Fibroblast of skin of right quadriceps (primary cell): ENCODE data around the gene PTCH2.
"Not testable (repeated sequence)": the region's sequence is repeated elsewhere in the genome, so short reads cannot be mapped to it uniquely, and the experiment has no call there.

ENCODE experiments used
- DNase-seq: peaks from one replicate; pipeline ENCODE4 v3.0.0-alpha.2; 2013

PTCH2 gene

DNA sequence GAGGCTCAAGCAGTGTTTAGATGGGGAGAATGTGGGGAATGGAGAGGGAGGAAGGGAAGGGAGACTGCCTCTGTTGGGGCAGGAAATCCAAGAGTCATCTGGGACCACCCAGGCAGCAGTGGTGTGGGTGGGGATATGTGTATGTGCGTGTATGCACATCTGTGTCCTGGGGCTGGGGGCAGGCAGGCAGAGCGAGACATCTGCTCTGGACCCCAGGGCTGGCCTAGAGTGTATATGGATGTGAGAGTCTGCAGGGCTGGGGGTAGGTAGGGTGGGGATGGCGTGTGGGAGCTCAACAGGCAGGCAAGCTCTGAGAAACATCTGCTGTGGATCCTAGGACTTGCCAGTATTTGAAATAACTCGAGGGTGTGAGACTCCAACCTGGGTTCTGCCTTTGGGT is 3.5 kb downstream of the PTCH2 start:
- DNase-seq, result peak; percentile 47

DNA sequence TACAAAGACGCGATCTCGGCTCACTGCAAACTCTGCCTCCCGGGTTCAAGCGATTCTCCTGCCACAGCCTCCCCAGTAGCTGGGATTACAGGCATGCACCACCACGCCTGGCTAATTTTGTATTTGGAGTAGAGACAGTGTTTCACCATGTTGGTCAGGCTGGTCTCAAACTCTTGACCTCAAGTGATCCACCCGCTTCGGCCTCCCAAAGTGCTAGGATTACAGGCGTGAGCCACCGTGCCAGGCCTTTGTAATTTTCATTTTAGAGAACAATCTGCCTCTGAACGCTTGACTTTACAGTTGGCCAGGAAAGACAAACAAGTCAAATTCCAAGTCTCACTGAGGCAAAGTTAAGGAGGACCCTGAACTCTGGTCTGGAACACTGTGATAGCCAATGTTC is 4.8 kb downstream of the PTCH2 start:
- not testable (repeated sequence) for DNase-seq

DNA sequence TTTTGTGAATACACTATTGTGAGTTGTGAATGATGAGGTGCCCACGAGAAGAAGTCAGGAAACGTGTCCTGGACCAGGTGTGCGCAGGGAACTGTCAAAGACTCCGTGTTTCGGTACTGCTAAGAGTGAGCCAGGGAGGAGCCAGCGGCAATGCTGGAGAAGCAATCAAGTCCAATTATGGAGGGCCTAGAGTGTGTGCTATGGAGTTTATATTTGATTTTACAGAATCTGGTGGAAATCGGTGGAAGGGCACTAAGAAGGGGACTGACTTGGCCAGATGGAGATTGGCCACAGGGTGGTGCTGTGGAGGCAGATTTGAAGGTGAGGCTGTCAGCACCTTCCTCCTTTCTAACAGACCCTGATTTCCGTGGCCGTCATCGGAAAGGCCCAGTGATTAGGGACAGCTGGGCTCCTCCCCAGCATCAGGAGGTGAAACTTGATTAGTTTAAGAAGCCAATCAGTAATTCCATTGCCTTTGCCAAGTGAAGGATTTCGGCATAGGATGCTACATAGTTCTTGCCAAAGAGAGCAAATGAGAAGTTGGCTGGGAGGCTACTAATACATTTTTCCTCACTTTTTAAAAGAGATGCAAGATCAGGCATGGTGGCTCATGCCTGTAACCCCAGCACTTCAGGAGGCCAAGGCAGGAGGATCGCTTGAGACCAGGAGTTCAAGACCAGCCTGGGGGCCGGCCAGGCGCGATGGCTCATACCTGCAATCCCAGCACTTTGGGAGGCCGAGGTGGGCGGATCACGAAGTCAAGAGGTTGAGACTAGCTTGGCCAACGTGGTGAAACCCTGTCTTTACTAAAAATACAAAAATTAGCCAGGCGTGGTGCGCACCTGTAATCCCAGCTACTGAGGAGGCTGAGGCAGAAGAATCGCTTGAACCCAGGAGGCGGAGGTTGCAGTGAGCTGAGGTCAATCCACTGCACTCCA is 7.0 kb downstream of the PTCH2 start:
- DNase-seq, result peak; percentile 71

DNA sequence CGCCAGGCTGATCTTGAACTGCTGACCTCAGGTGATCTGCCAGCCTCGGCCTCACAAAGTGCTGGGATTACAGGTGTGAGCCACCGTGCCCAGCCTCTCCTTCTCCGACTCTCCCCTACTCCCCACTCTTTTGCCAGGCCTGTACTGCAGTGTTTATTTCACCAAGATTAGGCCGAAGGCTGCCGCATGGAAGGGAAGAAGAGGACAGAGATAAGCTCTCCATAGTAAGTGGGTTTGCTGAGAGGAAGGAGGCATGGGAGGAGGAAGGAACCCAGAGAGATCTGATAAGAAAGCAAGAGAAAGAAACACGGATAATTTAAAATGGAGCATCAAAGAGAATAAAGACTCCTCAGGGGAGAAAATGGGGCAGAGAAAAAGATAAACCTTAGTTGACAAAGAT is 8.7 kb downstream of the PTCH2 start:
- no peak for DNase-seq

DNA sequence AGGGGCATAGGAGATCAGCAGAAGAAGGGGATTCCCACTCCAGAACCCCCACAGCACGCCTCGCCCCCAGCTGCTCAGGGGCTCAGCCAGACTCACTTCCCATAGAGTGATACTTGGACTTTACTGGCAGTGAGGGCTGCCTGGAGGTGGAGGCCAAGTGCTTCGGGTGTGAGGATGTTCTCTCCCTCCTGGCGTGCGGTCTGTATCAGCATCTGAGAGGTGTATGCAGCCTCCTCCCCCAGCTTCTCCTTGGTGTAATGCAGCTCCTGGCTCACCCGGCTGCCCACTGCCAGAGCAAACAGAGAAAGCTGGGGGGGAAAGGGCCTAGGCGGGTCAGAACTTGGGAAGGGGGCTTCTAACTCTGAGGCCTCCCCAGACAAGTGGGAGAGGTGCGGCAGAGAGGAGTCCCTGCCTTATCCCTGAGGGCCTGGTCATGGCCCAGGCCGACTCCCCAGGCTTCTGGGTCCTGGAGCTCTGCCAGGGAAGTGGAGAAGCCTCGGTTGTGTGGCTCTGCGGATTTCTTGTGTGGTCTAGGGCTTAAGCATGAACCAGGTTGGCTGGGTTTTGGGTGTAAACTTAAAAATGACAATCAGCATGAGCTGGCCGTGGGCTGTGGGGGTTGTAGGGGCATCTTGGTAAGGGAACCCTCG is 10.9 kb downstream of the PTCH2 start:
- no peak for DNase-seq

DNA sequence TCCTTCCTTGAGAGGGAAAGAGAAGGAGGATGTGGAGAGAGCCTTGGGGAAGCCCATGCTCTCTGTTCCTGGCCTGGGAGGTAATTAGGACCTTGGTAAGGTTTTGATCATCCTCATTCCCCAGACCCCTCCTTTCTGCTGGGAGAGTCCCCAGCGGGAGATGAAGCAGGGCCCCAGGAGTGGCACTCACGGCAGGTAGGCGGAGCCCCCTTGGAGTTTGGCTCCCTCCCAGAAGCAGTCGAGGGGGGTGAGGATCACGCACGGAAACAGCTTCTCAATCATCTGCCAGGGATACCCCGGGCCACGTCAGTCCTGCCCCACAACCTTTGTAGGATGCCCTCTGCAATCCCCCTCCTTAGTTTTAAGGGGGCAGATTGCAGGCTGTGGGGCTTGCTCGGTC is 11.5 kb downstream of the PTCH2 start:
- no peak for DNase-seq

DNA sequence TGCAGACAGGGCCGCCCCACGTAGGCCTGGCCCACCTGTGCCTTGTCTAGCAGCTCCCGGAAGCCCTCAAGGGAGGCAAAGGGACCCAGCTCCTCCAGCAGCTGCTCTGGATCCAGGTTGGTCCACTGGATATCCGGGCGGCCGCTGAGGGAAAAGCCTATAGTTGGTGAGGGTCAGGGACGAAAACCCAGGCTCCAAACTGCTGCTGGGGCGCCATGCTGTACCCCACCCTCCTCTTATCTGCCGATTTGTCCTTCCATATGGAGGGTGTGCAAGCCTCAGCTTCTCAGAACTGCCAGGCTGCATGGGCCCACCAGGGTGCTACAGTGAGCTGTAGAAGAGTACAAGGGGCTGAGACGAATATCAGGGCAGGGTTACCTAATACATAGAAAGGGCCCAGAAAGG is 12.2 kb downstream of the PTCH2 start:
- DNase-seq, result no peak

DNA sequence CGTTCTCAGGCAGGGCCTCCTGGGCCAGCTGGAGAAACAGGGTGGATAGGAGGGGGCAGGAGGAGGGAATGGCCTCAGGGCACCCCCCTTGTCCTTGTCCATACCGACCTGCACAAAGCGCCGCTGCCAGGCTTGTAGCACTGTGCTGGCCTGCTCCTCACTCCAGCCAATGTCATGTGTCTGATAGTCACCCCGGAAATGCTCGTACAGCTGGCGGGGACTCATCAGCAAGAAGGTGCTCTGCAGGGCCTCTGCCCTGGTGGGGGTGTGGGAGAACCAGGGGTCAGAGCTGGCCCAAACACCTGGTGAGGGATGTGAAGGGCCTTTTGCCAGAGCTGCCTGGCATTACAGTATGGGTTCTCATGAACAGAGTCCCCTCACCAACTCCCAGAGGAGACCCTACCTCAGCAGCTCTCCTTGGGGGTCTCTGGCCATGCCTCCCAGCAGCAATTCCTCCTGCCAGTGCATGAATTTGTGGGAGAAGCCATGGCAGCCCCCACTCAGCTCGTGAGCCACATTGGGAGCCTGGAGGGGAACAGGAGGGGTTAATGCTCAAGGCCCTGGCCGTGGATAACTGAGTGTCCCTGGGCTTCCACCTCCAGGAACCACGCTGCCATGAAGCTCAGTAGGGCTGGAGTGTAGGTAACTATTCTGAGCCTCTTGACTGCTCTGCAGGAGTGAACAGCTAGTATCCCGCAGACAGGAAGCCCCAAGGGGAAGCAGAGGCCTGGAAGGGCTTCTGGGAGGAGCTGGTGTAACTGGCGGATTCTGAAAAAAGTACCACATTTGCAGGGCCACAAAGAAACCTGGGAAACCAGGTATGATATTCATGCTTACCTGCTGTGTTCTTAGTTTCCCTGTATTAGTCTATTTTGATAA is 13.3 kb downstream of the PTCH2 start:
- no peak for DNase-seq

DNA sequence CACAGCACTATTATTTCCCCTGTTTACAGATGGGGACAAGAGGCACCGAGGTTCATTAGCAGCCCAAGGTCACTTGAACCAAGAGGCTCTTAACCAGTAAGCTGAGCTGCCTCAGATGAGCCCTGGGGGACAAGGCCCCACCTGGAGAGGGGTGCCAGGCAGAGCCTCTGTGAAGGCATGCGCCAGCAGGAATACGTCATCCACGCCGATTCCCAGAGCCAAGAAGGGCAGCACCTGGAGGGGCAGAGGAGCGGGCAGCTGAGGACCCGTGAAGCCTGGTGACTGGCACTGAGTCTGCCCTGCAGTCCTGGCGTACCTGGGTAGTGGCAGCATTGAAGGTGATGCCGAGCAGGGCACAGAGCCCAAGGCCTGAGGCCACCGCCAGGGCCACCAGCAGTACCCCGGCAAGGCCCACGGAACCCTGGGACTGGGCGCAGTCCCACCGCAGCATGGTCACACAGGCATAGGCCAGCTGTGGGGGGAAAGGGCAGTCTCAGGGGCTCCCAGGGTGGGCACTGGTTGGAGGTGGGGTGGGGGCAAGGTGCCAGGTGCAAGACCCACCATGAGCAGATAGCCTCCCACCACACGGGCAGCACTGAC is 14.1 kb downstream of the PTCH2 start:
- DNase-seq, result no peak

DNA sequence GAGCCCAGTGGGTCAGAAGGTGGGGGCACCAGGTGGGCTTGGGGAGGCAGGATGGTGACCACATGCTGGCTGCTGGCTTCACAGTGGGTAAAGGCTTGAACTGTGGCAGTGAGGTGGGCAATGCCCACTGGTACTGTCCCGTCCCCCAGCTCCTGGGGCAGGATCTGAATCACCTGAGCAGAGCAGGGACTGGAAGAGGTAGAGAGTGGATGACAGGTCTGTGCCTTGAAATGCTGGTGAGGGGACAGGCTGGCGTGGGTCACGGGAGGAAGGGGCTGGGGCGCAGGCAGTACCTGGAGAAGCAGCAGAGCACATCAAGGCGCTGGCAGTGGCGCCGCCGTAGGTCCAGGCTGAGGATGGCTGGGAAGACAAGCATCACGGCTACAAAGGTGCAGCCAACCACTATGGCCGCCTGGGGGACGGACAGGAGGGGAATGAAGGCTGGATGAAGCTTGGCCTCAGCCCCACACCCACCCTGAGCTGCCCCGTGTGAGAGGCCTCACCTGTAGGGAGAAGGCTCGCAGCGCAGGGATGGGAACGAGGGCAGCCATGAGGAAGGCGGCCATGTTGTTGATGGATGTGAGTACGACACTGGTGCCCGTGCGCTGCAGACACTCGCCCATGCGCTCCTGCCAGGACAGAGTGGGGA is 14.9 kb downstream of the PTCH2 start:
- DNase-seq, result no peak

DNA sequence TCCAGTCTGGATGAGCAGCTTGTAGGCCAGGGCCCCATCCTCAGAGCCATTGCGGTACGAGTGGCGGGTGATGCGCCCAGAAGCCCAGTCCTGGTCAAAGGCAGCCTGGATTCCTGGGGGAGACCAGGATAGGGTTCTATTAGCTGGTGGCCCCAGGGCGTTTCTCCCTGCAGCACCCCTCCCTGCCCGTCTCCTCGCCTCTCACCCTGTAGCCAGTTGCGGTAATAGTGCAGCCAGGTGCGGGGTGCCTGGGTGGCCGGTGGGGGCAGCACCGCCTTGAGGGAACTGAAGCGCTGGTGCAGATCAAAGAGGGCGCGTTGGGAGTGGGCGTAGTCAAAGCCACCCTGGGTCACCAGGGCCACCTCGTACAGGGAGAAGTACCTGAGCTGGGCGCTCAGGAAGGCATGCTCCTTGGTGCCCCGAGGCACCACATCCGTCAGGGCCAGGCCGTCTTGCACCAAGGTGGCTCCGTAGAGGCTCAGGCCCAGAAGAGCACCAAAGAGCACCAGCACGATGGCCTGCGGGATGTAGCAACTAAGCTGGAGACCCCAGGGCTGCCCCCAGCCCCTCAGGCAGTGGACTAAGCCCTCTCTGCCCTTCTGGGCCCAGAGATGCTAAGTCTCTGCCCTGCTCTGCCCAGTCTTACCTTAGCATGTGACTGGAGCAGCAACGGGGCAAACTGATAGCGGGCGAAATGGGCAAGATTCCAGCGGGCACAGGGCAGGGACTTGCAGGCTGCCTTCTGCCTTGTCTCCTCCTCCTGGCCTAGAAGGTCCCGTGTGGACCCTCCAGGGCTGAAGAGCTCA is 15.7 kb downstream of the PTCH2 start:
- DNase-seq, result no peak

DNA sequence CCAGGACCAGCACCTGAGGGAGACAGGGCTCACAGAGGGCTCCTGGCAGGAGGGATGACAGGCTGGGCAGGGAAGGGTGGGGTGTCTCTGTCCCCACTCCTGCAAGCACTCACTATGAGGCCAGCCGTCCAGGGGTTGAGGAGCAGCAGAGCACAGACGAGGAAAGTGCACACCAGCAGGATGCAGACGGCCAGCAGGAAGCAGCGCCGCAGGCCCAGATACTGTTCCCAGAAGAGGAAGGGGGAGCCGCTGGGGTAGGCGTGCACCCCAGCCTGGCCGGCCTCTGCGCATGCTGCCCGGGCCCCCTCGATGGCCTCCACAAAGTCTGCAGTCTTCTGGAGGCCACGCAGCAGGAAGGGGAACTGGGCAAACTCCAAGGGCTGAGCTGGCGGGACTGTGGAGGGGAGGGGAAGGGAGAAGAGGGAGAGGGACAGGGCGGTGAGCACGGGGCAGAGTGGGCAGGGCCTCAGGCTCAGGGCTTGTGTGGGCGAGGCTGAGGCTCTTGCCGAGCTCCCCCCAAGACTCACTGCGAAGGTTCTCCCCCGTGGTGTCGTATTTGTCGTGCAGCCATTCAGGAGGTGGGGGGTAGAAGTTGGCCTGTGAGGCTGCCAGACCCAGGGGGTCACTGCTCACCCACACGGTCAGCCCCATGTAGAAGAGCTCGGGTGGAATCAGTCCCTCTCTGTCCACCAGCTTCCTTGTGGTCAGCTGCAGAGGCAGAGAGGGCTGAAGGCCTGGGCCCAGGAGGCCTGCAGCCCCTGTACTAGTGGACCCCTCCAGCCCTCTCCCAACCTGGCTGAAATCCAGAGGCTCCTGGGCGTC is 16.5 kb downstream of the PTCH2 start:
- DNase-seq, result no peak

DNA sequence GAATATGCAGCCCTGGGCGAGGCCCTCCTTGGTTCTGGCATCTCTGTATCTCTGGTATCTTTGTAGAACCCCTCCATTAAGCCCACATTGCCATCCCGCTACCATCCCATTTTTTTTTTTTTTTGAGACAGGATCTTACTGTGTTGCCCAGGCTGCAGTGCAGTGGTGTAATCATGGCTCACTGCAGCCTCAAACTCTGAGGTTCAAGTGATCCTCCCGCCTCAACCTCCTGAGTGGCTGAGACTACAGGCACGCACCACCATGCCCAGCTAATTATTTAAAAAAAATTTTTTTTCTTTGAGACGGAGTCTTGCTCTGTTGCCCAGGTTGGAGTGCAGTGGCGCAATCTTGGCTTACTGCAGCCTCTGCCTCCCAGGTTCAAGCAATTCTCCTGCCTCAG is 18.7 kb downstream of the PTCH2 start:
- DNase-seq, result not testable (repeated sequence)

DNA sequence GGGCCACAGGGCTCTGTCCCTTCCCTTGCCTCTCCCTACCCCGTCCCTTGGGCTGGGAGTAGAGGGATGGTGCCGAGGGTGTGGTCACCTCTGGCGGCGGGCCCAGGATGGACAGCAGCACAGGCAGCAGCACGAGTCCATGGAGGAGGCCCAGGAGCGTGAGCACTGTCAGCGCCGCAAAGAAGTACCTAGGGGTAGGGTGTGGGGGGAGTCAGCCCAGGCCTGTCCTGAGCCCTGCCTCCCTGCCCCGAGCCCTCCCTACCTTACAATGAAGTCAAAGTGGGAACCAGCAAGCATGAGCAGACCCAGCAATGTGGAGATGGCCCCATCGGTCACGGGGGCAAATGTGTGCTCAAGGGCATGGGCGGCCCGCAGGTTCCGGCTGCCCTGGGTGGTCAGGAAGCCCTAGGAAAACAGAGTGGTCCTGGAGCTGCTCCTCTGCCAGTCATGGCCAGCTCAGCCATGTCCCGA is 20.0 kb downstream of the PTCH2 start:
- no peak for DNase-seq

DNA sequence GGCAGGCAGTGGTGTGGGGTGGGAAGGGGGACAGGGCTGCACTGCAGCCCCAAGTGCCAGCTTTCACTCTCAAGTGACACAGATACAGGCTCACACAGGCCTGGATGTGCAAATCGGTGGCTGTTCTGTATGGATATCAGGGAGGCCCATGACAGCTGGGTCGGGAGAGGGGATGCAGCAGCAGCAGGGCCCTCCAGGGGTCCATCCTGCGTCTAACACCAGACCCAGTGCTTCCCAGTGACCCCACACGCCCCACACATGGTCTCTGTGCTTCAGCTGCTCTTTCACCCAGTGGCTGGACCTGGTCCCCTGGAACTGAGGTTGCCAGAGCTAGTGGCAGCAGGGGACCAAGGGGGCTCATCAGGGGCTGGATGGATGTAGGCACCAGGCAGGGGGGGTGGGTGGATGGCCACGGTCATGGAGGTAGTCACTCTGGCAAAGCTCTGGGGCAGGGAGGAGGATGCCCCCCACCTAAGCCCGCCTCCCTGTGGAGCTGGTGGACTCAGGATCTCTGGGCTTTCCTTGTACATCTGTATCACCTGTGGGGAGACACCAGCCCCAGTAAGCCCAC is 20.8 kb downstream of the PTCH2 start:
- no peak for DNase-seq

DNA sequence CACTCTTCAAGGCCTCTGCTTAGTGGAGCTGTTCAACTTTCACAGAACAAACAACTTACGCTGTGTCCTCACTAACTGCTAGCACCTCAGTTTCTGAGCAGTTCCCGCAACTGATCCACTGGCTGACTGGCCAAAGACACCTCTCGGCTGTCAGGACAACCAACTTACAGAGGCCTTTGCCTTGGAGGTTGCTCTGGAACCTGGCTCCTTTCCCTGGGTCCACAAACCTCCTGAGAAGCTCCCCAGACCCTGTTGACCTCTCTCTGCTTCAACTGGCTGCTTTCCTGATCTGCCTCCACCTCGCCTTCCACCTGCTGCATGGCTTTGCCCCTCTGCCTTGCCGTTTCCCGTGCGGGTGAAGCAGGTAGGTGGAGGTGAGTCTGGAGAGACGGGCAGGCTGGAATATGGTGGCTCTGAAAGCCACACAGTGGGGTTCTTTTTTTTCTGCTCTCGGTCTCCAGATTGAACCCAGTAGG is 21.8 kb downstream of the PTCH2 start:
- no peak for DNase-seq

DNA sequence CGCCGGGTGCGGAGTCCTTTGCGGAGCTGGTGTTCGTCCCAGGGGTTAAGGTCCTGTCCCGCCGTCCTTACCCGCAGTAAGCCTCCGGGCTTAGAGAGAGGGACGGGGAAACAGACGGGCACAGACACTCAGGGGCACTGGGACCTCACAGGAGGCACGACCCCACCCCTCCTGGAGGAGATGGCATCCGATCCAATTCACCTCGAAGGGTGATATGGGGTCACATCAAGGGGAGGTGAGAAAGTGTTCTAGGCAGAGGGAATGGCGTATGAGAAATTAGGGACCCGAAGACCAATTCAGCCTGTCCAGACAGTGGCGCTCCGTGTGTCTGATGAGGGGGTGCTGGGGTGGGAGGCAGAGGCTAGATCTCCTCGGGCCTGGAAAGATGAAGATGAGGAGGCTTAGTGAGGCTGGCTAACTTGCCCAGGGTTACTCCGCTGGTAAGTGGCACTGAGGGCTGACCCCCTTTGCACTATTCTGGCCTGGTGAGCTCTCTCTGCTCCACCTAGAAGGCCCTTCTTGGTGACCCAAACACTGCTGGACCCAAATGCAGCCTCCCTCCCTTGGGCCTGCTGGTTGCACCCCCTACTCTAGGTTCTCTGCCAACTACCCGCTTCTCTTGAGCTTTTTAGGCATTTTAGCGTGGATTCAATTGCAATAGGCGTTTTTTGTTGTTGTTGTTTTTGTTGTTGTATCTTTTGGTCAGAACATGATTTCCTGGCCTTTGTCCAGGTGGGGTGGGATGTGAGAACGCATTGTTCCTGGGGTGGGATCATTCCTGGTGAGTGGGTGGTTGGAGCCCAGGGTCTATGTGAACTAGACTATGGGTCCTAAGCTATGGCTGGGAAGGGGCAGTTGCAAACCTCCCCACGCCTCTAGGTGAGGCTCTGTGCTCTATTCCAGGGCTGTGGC is 22.5 kb downstream of the PTCH2 start:
- DNase-seq, result no peak

DNA sequence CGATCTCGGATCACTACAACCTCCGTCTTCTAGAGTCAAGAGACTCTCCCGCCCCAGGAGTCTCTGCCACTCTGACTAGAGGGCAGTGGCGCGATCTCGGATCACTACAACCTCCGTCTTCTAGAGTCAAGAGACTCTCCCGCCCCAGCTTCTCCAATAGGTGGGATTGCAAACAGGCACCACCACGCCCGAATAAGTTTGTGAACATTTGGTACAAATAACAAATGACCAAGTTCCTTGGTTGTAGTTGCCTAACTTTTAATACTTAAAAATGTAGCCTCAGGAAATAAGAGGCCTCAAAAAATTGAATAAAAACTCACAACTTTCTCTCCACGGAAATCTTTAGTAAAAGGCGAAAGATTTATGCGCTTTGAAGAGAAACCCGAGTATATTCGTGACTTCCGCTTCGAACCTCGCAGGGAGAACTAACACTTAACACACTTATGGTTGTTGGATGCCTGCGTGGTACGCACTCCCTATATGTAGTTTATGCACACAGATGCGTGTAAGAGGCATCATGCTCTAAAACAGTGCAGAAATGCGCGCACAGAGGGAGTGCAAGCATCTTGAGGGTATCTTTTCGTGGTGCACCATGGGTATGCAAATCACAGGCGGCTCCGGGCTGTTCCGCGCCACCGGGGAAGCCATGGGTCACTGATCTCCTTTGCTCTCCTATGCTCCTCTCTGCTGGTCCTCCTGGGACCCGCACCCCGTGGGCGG is 23.3 kb downstream of the PTCH2 start:
- DNase-seq, result peak; percentile 98
